HG03175 (cell line): ENCODE data around the gene LMTK2.
A peak's percentile ranks its signal among the peaks of the same experiment; 100 is the strongest.

Experiments
- ATAC-seq: cut with Tn5 transposase; IDR thresholded peaks from one replicate; pipeline ENCODE4 v1.9.1; 2021; ENCODE audit warnings: mild to moderate bottlenecking, moderate library complexity; ENCODE audit not compliant: unreplicated experiment

Gene LMTK2

GRCh38 chr7:98252425-98253054 lies 145.9 kb downstream of the LMTK2 start:
- peak; percentile 27 for ATAC-seq

GRCh38 chr7:98254516-98254915 lies 147.9 kb downstream of the LMTK2 start:
- no peak for ATAC-seq

GRCh38 chr7:98254951-98255610 lies 148.4 kb downstream of the LMTK2 start:
- ATAC-seq: no peak

GRCh38 chr7:98256431-98256830 lies 149.8 kb downstream of the LMTK2 start:
- ATAC-seq: no peak

- no peak for ATAC-seq
Observed at GRCh38 chr7:98257701-98258100, 151.0 kb downstream of the LMTK2 start.
